T-helper 17 cell (primary cell): ENCODE data around the gene SARS2. TPM values are rescaled to one million over a fixed set of nuclear protein-coding genes. Genes with fewer than 3 reads are reported as not detected.

Experiments
- ATAC-seq: fragments of 150-1000 bp; cut with Tn5 transposase; 2 replicates; pipeline ENCODE4 v1.10.0; 2021; ENCODE audit warnings: mild to moderate bottlenecking, moderate library complexity
- DNase-seq, 3 donors: peaks; one replicate each; pipeline versions ENCODE4 v3.0.0 to v3.0.0-alpha.2; 2020 to 2021
- H3K9me3 ChIP-seq: one replicate; pipeline ENCODE4 v1.7.0; 2013; ENCODE audit warnings: low read length, mild to moderate bottlenecking; ENCODE audit not compliant: control insufficient read depth, poor library complexity, severe bottlenecking
- H3K27ac Mint-ChIP-seq: one replicate; pipeline ENCODE4 v1.8.0; 2022; ENCODE audit warnings: mild to moderate bottlenecking, moderate library complexity, mixed read lengths
- H3K27me3 Mint-ChIP-seq: one replicate; pipeline ENCODE4 v1.8.0; 2022; ENCODE audit warnings: mixed read lengths
- H3K36me3 Mint-ChIP-seq: one replicate; pipeline ENCODE4 v1.8.0; 2022; ENCODE audit warnings: low read depth, mixed read lengths
- H3K4me1 Mint-ChIP-seq: one replicate; pipeline ENCODE4 v1.8.0; 2022; ENCODE audit warnings: mild to moderate bottlenecking, mixed read lengths
- H3K4me3 Mint-ChIP-seq: one replicate; pipeline ENCODE4 v1.8.0; 2022; ENCODE audit warnings: mild to moderate bottlenecking, moderate library complexity, mixed read lengths
- total RNA-seq, 4 donors: library from RNA in 2 of 4; stranded (reverse) in 2 of 4; gene quantifications; one replicate each; pipeline ENCODE4 v1.2.3 and lab custom pipeline; 2022 to 2026

SARS2 gene
- total RNA-seq, 2 donors from 2014 or later, result 18.6 to 19.5 TPM

DNA sequence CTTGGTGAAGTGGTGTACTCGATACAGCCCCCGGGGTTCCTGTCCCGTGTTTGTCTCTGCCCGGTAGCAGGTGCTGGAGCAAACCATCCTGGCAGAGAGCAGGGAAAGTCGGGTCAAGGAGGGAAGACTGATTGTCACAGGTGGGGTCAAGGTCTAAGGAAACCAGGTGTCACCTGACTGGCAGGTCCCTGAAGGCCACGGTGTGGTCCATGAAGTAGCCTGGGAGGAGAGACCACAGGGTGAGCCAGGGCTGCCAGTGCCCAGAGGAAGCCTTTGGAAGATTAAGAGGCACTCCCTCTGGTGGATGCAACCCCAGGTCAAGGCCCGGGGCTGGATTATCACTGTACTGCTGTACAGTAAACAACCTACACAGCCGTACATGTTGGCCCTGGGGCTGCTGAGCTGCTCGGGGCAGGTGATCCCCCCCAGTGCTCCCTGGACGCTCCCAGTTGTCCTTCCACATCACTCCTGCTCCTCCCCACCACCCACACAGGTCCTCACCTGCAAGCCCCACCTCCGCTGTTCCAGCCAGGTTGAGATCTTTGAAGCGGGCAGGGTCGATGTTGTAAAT is 12.6 kb downstream of the SARS2 start:
- Mint-ChIP-seq H3K36me3 (no peaks in the 10 kb centered on the region), H3K4me1 (peaks cover 2% of the 10 kb centered on the region), H3K4me3 (no peak overlapping the region), H3K27ac (no peak overlapping the region), H3K27me3 (no peaks in the 10 kb centered on the region)
- ATAC-seq (no peak), DNase-seq (no peak)
- no peaks in the 10 kb centered on the region for H3K9me3 ChIP-seq

DNA sequence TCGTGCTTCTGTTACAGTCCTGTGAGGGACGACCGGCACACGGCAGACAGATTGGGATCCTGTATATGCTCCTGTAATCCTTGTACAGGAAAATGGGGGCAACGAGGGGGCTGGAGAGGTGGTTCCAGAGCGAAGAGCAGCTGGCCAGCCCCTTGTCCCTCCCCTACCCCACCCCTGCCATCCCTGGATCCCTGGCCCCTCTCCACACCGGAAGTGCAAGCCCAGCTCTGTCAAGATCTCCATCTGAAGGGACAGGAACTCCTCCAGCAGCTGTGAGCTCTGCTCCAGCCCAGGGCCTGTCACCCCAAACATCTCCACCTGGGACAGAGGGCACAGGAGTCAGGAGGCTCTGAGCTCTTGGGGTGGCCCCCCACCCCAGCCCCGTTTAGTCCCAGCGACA is 13.0 kb downstream of the SARS2 start:
- H3K9me3 ChIP-seq, result no peaks in the 10 kb centered on the region

GRCh38 chr19:38915329-38916321 is 14.9 kb downstream of the SARS2 start:
- no peaks in the 10 kb centered on the region for H3K9me3 ChIP-seq
- peaks cover 2% of the 10 kb centered on the region for H3K4me1 Mint-ChIP-seq
- ATAC-seq, result no peak
- H3K27me3 Mint-ChIP-seq, result no peaks in the 10 kb centered on the region
- H3K4me3 Mint-ChIP-seq, result no peak overlapping the region
- H3K36me3 Mint-ChIP-seq, result no peaks in the 10 kb centered on the region
- H3K27ac Mint-ChIP-seq, result no peak overlapping the region
- DNase-seq, result no peak

More for the DNA sequence above, 13.0 kb downstream of the SARS2 start:
- DNase-seq (no peak), ATAC-seq (no peak)
- Mint-ChIP-seq H3K4me1 (peaks cover 2% of the 10 kb centered on the region), H3K27ac (no peak overlapping the region), H3K4me3 (no peak overlapping the region), H3K27me3 (no peaks in the 10 kb centered on the region), H3K36me3 (no peaks in the 10 kb centered on the region)

- Mint-ChIP-seq H3K27me3 (no peaks in the 10 kb centered on the region), H3K4me3 (no peak overlapping the region), H3K27ac (no peak overlapping the region), H3K4me1 (peaks cover 2% of the 10 kb centered on the region), H3K36me3 (no peaks in the 10 kb centered on the region)
- no peak for ATAC-seq
- DNase-seq, result no peak
- no peaks in the 10 kb centered on the region for H3K9me3 ChIP-seq
Observed at GRCh38 chr19:38913958-38914357, 16.6 kb downstream of the SARS2 start.

DNA sequence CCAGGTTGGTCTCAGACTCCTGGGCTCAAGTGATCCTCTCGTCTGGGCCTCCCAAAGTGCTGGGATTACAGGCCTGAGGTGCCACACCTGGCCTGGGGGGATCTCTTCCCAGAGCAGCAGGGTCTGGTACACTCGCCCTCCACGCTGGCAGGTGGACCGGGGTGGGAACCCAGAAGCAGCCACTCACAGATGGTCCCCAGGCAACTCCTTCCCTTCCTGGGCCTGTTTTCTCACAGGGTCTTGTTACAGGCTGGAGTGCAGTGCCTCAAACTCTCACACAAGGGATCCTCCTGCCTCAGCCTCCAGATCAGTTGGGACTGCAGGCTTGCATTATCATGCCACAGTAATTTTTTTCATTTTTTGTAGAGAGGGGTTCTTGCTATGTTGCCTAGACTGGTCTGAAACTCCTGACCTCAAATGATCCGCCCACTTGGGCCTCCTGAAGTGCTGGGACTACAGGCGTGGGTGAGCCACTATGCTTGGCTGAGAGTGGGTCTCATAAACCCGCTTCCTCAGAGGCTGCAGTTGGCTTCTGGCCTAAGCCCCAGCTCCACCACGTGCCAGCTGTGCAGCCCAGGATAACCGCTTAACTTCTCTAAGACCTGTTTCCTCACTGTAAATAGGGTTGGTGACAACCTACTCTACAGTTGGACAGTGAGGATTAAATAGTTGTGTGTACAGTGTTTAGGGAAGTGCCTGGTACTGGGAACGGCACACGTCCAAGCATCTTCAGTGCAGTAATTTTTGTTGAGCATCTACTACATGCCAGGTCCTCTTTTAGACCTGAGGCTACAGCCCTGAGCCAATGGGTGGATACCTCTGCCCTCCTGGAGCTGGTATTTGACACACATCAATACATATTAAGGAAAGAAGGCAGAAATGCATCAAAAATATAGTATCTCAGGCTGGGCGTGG is 17.7 kb downstream of the SARS2 start:
- no peak overlapping the region for H3K4me3 Mint-ChIP-seq
- H3K27me3 Mint-ChIP-seq, result no peaks in the 10 kb centered on the region
- DNase-seq, result no peak
- no peak for ATAC-seq
- H3K27ac Mint-ChIP-seq, result no peak overlapping the region
- peaks cover 3% of the 10 kb centered on the region for H3K4me1 Mint-ChIP-seq
- no peaks in the 10 kb centered on the region for H3K36me3 Mint-ChIP-seq
- H3K9me3 ChIP-seq, result no peaks in the 10 kb centered on the region

DNA sequence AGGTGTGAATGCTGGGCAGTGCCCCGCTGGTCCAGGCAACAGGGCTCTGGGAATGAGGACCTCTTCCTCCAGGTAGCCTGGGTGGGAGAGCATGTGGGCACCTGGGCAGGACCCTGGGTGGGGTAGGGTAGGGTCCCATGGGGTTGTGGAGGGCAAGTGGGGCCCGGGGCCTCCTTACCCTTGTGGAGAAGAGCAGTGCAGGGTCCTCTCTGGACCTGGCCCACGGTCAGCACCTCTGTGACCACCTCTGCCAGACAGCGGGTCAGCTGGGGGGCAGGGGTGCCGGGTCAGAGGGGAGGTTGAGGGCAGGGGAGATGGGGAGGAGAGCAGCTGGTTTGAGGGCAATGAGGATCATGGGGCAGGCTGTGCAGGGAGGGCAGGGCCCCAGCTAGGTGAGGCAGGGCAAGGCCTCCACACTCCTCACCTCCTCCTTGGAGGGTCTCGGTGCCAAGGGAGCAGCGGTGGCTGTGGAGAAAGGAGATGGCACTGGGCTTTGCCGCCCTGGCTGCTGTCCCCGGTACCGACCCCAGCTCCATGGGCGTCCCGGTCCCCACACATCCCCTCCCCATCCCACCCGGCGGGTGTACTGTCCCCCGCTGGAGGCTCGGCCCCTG is 19.1 kb downstream of the SARS2 start:
- H3K9me3 ChIP-seq, result no peaks in the 10 kb centered on the region
- no peak overlapping the region for H3K27ac Mint-ChIP-seq
- H3K27me3 Mint-ChIP-seq, result no peaks in the 10 kb centered on the region
- H3K4me3 Mint-ChIP-seq, result no peak overlapping the region
- H3K4me1 Mint-ChIP-seq, result peaks cover 5% of the 10 kb centered on the region
- no peak for DNase-seq
- H3K36me3 Mint-ChIP-seq, result peaks cover 4% of the 10 kb centered on the region
- ATAC-seq, result no peak

DNA sequence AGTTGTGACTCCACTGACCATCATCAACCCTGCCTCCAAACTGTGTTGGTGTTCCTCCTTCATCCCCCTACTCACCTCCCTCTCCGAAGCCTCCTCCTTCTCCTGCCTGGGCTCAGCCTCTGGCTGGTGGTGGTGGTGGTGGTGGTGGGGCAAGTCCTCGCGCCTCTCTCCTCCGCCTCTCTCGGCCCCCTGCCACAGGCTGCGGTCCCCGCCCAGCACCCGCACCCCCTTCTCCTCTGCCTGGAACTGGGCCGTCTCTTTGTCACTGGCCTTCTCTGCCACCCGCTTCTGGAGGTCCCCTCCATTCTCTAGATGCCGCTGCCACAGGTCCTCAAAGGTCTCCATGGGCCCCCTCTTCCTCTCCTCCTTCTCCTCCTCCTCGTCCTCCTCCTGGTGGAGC is 20.1 kb downstream of the SARS2 start:
- Mint-ChIP-seq H3K27ac (no peak overlapping the region), H3K4me3 (no peak overlapping the region), H3K36me3 (peaks cover 4% of the 10 kb centered on the region), H3K27me3 (no peaks in the 10 kb centered on the region), H3K4me1 (peaks cover 5% of the 10 kb centered on the region)
- no peaks in the 10 kb centered on the region for H3K9me3 ChIP-seq
- ATAC-seq (no peak), DNase-seq (no peak)

DNA sequence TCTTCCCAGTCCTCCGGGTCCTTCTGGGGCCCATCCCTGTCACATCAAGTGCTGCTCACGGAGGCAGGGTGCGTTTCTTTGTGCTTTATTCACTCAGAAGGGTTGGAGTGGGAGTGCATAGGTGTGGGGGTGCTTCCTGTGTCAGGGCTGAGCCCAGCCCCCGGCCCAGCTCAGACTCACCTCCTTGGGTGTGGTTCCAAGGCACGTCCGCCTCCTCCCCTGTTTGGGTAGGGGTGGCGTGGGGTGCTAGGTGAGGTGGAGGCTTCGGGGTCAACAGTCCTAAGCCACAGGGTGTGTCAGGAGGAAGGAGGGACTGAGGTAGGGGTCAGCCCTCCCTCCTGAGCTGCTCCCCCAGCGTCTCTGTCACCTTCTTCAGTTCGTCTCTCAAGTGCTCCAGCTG is 21.7 kb downstream of the SARS2 start:
- peak; percentile 30 for ATAC-seq
- DNase-seq, result no peak
- Mint-ChIP-seq H3K27me3 (no peaks in the 10 kb centered on the region), H3K27ac (no peak overlapping the region), H3K36me3 (peaks cover 9% of the 10 kb centered on the region), H3K4me3 (peak overlapping the region; percentile 2), H3K4me1 (peaks cover 11% of the 10 kb centered on the region)
- H3K9me3 ChIP-seq, result no peaks in the 10 kb centered on the region

GRCh38 chr19:38907670-38908069 is 22.9 kb downstream of the SARS2 start:
- Mint-ChIP-seq H3K36me3 (peaks cover 9% of the 10 kb centered on the region), H3K4me3 (no peak overlapping the region), H3K27me3 (no peaks in the 10 kb centered on the region), H3K4me1 (peaks cover 12% of the 10 kb centered on the region), H3K27ac (peak overlapping the region; percentile 56)
- H3K9me3 ChIP-seq, result no peaks in the 10 kb centered on the region
- ATAC-seq, result no peak
- no peak for DNase-seq

GRCh38 chr19:38907227-38907626 is 23.3 kb downstream of the SARS2 start:
- H3K4me1 Mint-ChIP-seq, result peaks cover 12% of the 10 kb centered on the region
- no peak overlapping the region for H3K4me3 Mint-ChIP-seq
- H3K27me3 Mint-ChIP-seq, result no peaks in the 10 kb centered on the region
- DNase-seq, result no peak
- H3K36me3 Mint-ChIP-seq, result peaks cover 9% of the 10 kb centered on the region
- no peak overlapping the region for H3K27ac Mint-ChIP-seq
- no peaks in the 10 kb centered on the region for H3K9me3 ChIP-seq
- no peak for ATAC-seq

DNA sequence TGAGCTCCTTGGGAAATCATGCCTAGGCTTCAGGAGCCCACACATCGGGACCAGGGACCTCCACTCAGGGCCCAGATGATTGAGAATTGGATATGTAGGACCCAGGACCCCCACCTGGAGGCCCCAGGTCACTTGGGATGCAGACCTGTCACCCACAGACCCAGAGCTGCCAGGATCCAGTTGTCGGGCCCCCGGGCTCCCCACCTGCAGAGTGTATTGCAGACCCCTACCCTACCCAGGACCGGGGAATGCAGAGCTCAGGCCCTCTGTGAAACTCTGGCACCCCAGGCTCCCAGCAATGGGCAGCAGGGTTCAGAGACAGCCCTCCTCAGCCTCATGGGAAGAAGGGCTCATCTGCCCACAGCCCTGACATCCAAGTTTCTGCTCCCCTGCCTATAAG is 24.9 kb downstream of the SARS2 start:
- Mint-ChIP-seq H3K4me3 (no peak overlapping the region), H3K4me1 (peaks cover 21% of the 10 kb centered on the region), H3K27ac (no peak overlapping the region), H3K36me3 (peaks cover 11% of the 10 kb centered on the region), H3K27me3 (no peaks in the 10 kb centered on the region)
- no peak for ATAC-seq
- DNase-seq, result no peak
- H3K9me3 ChIP-seq, result no peaks in the 10 kb centered on the region

DNA sequence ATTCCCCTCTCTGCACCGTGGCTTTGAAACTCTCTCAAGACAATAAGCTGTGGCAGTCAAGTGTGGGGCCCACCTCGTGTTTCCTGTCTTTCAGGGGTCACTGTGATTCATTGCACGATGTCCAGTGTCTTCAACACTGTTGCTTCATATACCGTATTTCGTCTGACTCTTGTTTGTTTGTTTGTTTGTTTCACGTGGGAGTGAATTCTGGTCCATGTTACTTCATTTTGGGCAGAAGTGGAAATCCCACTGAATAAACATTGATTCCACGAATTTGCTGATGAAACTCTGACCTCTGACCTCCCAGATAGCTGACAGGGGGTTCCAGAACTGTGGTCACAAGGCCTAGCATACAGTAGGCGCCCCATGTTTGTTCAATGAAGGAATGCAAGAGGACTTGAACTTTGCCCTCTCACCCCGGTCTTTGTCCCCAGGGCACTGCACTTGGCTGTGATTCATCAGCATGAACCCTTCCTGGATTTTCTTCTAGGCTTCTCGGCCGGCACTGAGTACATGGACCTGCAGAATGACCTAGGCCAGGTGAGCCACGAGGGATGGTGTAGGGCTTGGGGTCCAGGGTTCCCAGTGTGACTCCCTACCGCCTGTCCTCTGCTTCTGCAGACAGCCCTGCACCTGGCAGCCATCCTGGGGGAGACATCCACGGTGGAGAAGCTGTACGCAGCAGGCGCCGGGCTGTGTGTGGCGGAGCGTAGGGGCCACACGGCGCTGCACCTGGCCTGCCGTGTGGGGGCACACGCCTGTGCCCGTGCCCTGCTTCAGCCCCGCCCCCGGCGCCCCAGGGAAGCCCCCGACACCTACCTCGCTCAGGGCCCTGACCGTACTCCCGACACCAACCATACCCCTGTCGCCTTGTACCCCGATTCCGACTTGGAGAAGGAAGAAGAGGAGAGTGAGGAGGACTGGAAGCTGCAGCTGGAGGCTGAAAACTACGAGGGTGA is 25.7 kb downstream of the SARS2 start:
- Mint-ChIP-seq H3K4me3 (no peak overlapping the region), H3K36me3 (peaks cover 11% of the 10 kb centered on the region), H3K4me1 (peaks cover 25% of the 10 kb centered on the region), H3K27ac (no peak overlapping the region), H3K27me3 (no peaks in the 10 kb centered on the region)
- ATAC-seq (no peak), DNase-seq (no peak)
- no peaks in the 10 kb centered on the region for H3K9me3 ChIP-seq
